ENCODE results near the gene ATXN7L2. TPM values are rescaled to one million over a fixed set of nuclear protein-coding genes. Genes with fewer than 3 reads are reported as not detected.

The ATXN7L2 gene
- total RNA-seq, 1 donor from 2014 or later, result 5.5 TPM

DNA sequence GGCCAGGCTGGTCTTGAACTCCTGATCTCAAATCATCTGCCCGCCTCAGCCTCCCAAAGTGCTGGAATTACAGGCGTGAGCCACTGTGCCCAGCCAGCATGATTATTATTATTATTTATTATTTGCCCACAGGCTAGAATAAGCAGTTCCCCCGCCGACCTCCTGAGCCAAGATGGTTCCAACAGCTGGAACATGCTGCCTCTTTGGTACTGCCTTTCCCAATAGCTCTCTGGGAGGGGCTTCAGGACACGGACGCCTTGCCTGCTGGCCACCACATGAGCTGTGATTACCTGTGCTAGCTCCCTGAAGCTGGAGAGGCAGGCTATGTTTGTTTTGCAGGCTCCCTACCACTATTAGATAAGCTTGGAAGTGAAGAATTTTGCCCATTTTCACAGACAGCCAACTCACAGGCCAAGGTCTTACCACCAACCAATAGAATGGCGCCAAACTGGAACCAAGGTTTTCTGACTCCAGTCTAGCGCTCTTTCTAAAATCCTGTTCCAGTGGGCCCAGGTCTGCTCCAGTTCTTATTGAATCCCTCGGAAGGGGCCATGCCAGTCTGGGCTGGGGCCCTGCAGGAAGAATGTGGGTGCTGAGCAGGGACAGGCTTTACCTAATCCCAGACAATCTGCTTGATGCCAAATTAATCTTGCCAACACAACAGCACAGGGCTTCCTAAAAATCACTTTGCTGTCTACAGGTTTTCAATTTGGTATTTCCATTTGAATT is 53.9 kb downstream of the ATXN7L2 start:
- Histone ChIP-seq H3K79me2 (ENCODE audit: insufficient read depth, low read length) (no peaks in the 10 kb centered on the region), H3K27ac (ENCODE audit: low read depth, low read length) (no peak overlapping the region), H4K20me1 (ENCODE audit: insufficient read depth, low read length) (no peaks in the 10 kb centered on the region), H2AFZ (ENCODE audit: low read depth, low read length) (no peak overlapping the region), H3K4me2 (ENCODE audit: low read length) (no peak overlapping the region), H3K27me3 (ENCODE audit: insufficient read depth, low read length) (peaks cover 2% of the 10 kb centered on the region), H3K4me1 (ENCODE audit: insufficient read depth, low read length) (peaks cover 2% of the 10 kb centered on the region), H3K9ac (ENCODE audit: low read length) (no peak overlapping the region), H3K9me3 (ENCODE audit: insufficient read depth, low read depth, low read length) (no peaks in the 10 kb centered on the region), H3K4me3 (ENCODE audit: insufficient read depth, low read depth, low read length) (no peak overlapping the region), H3K36me3 (ENCODE audit: insufficient read depth, low read length) (no peaks in the 10 kb centered on the region)
- peaks cover 5% of the 10 kb centered on the region for H3K4me1 Mint-ChIP-seq (ENCODE audit: low read depth, unreplicated experiment)
- no peak for TF ChIP-seq EZH2 (IDR thresholded peaks at IDR 0.05; ENCODE audit: insufficient read depth, low read length)
- TF ChIP-seq, protein P1, sequence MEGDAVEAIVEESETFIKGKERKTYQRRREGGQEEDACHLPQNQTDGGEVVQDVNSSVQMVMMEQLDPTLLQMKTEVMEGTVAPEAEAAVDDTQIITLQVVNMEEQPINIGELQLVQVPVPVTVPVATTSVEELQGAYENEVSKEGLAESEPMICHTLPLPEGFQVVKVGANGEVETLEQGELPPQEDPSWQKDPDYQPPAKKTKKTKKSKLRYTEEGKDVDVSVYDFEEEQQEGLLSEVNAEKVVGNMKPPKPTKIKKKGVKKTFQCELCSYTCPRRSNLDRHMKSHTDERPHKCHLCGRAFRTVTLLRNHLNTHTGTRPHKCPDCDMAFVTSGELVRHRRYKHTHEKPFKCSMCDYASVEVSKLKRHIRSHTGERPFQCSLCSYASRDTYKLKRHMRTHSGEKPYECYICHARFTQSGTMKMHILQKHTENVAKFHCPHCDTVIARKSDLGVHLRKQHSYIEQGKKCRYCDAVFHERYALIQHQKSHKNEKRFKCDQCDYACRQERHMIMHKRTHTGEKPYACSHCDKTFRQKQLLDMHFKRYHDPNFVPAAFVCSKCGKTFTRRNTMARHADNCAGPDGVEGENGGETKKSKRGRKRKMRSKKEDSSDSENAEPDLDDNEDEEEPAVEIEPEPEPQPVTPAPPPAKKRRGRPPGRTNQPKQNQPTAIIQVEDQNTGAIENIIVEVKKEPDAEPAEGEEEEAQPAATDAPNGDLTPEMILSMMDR (IDR thresholded peaks at IDR 0.05; ENCODE audit: insufficient read depth, low read depth, low read length), result no peak
- H3K27ac Mint-ChIP-seq (ENCODE audit: unreplicated experiment), result no peak overlapping the region
- DNase-seq (ENCODE audit: low read depth) (no peak), FAIRE-seq (no peak)
- no peaks in the 10 kb centered on the region for H3K36me3 Mint-ChIP-seq (ENCODE audit: low read depth, unreplicated experiment)
- H3K27me3 Mint-ChIP-seq (ENCODE audit: low read depth, unreplicated experiment), result peaks cover 24% of the 10 kb centered on the region
- peaks cover 2% of the 10 kb centered on the region for H3K9me3 Mint-ChIP-seq (ENCODE audit: unreplicated experiment)
- H3K4me3 Mint-ChIP-seq (ENCODE audit: unreplicated experiment), result no peak overlapping the region

DNA sequence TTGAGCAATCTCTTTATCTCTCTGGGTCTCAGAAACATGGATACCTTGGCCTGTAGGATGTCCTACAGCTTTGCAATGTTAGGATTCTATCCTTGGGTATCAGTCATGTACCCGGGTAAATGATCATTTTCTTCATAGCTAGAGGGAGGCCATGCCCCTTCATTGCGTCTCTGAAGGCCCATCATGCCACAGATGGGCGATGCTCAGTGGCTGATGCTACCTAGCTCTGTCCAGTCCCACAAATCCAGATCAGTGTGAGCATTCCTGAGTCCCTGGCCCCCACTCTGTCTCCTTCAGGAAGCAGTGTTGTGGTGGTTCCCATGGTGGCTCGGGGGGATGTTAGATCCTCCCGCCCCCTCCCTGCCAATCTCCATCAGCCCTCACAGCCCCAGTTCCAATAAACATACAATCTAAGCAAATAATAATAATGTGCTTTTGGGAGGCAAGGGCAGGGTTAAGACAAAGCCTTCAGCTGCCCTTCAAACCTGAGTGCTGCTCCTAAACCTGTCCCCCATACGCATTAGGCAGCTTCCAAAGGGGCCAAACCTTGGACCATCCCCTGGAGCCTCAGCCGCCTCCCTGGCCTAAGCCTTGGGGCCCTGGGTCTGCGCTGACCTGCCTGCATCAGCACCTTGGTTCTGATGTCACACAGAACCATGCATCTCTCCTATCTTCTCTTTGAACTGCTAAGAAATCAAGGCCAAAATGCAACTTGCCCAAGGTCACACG is 55.3 kb downstream of the ATXN7L2 start:
- TF ChIP-seq, protein P1 (IDR thresholded peaks at IDR 0.05; ENCODE audit: insufficient read depth, low read depth, low read length), result no peak
- no peak for TF ChIP-seq EZH2 (IDR thresholded peaks at IDR 0.05; ENCODE audit: insufficient read depth, low read length)
- Mint-ChIP-seq H3K27me3 (ENCODE audit: low read depth, unreplicated experiment) (peaks cover 24% of the 10 kb centered on the region), H3K9me3 (ENCODE audit: unreplicated experiment) (peaks cover 2% of the 10 kb centered on the region), H3K4me3 (ENCODE audit: unreplicated experiment) (no peak overlapping the region), H3K27ac (ENCODE audit: unreplicated experiment) (no peak overlapping the region), H3K4me1 (ENCODE audit: low read depth, unreplicated experiment) (peaks cover 2% of the 10 kb centered on the region), H3K36me3 (ENCODE audit: low read depth, unreplicated experiment) (no peaks in the 10 kb centered on the region)
- no peaks in the 10 kb centered on the region for H3K79me2 ChIP-seq (ENCODE audit: insufficient read depth, low read length)
- FAIRE-seq (no peak), DNase-seq (ENCODE audit: low read depth) (no peak)
- no peak overlapping the region for H2AFZ ChIP-seq (ENCODE audit: low read depth, low read length)
- H3K36me3 ChIP-seq (ENCODE audit: insufficient read depth, low read length), result no peaks in the 10 kb centered on the region
- no peaks in the 10 kb centered on the region for H4K20me1 ChIP-seq (ENCODE audit: insufficient read depth, low read length)
- peaks cover 2% of the 10 kb centered on the region for H3K27me3 ChIP-seq (ENCODE audit: insufficient read depth, low read length)
- no peaks in the 10 kb centered on the region for H3K4me1 ChIP-seq (ENCODE audit: insufficient read depth, low read length)
- H3K9me3 ChIP-seq (ENCODE audit: insufficient read depth, low read depth, low read length), result no peaks in the 10 kb centered on the region
- H3K27ac ChIP-seq (ENCODE audit: low read depth, low read length), result no peak overlapping the region
- H3K4me2 ChIP-seq (ENCODE audit: low read length), result no peak overlapping the region
- H3K4me3 ChIP-seq (ENCODE audit: insufficient read depth, low read depth, low read length), result no peak overlapping the region
- no peak overlapping the region for H3K9ac ChIP-seq (ENCODE audit: low read length)

DNA sequence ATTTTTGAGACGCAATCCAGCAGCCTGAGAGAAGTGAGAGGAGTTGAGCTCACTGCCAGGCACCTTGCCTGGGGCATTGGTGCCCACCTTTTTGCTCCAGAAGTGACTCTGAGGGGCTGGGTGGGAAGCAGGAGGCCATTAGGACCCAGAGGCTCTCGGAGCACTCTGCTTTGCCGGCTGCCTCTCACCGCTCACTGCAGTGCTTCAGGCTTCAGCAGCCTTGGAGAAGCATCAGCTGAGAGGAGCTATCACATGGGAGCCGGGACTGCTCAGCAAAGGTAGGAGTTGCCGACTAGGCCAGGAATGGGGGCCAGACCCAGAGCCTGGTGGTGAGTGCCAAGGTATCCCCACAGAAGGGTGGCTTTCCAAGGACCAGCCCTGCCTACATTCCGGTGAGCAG is 56.0 kb downstream of the ATXN7L2 start, which contains the start of gene GPR61:
Gene GPR61 (plus strand): TSS at position 197 of the 400 bp plus-strand sequence. CDS start 3,151 bp downstream, outside the sequence.
- Histone ChIP-seq H3K4me1 (ENCODE audit: insufficient read depth, low read length) (no peaks in the 10 kb centered on the region), H3K27ac (ENCODE audit: low read depth, low read length) (no peak within 1 kb of the TSS), H3K36me3 (ENCODE audit: insufficient read depth, low read length) (no peaks in the 10 kb centered on the region), H3K4me2 (ENCODE audit: low read length) (no peak within 1 kb of the TSS), H2AFZ (ENCODE audit: low read depth, low read length) (no peak within 1 kb of the TSS), H3K79me2 (ENCODE audit: insufficient read depth, low read length) (no peaks in the 10 kb centered on the region), H3K9ac (ENCODE audit: low read length) (no peak within 1 kb of the TSS), H3K9me3 (ENCODE audit: insufficient read depth, low read depth, low read length) (no peaks in the 10 kb centered on the region), H3K4me3 (ENCODE audit: insufficient read depth, low read depth, low read length) (no peak within 1 kb of the TSS), H4K20me1 (ENCODE audit: insufficient read depth, low read length) (no peaks in the 10 kb centered on the region), H3K27me3 (ENCODE audit: insufficient read depth, low read length) (peaks cover 2% of the 10 kb centered on the region)
- FAIRE-seq (no peak), DNase-seq (ENCODE audit: low read depth) (no peak)
- TF ChIP-seq, protein P1 (IDR thresholded peaks at IDR 0.05; ENCODE audit: insufficient read depth, low read depth, low read length), result no peak
- no peak for TF ChIP-seq EZH2 (IDR thresholded peaks at IDR 0.05; ENCODE audit: insufficient read depth, low read length)
- peaks cover 24% of the 10 kb centered on the region for H3K27me3 Mint-ChIP-seq (ENCODE audit: low read depth, unreplicated experiment)
- peaks cover 2% of the 10 kb centered on the region for H3K4me1 Mint-ChIP-seq (ENCODE audit: low read depth, unreplicated experiment)
- H3K9me3 Mint-ChIP-seq (ENCODE audit: unreplicated experiment), result peaks cover 2% of the 10 kb centered on the region
- H3K36me3 Mint-ChIP-seq (ENCODE audit: low read depth, unreplicated experiment), result no peaks in the 10 kb centered on the region
- no peak within 1 kb of the TSS for H3K27ac Mint-ChIP-seq (ENCODE audit: unreplicated experiment)
- H3K4me3 Mint-ChIP-seq (ENCODE audit: unreplicated experiment), result no peak within 1 kb of the TSS
